ENCODE data around the gene SETX.

SETX gene

DNA sequence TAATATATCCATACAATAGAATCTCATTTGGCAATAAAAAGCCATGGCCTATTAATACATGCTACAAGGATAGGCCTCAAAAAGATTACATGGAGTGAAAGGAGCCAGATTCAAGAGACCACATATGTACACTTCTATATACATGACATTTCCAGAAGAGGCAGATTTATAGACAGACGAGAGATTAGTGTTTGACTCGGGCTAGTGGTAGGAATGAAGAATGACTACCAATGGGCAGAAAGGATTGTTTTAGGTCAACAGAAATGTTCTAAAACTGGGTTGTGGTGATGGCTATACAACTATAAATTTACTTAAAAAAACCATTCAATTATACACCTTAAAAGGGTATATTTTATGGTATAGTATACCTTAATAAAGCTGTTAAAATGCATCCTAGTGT is 41.9 kb downstream of the SETX start:
- TF ChIP-seq, protein P1, sequence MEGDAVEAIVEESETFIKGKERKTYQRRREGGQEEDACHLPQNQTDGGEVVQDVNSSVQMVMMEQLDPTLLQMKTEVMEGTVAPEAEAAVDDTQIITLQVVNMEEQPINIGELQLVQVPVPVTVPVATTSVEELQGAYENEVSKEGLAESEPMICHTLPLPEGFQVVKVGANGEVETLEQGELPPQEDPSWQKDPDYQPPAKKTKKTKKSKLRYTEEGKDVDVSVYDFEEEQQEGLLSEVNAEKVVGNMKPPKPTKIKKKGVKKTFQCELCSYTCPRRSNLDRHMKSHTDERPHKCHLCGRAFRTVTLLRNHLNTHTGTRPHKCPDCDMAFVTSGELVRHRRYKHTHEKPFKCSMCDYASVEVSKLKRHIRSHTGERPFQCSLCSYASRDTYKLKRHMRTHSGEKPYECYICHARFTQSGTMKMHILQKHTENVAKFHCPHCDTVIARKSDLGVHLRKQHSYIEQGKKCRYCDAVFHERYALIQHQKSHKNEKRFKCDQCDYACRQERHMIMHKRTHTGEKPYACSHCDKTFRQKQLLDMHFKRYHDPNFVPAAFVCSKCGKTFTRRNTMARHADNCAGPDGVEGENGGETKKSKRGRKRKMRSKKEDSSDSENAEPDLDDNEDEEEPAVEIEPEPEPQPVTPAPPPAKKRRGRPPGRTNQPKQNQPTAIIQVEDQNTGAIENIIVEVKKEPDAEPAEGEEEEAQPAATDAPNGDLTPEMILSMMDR (conservative IDR thresholded peaks at IDR 0.05; ENCODE audit: low read depth, low read length) = no peak
- Histone ChIP-seq H3K27me3 (ENCODE audit: insufficient read depth, low read depth) (no peaks in the 10 kb centered on the region), H3K4me1 (ENCODE audit: low read depth, poor library complexity, severe bottlenecking) (no peaks in the 10 kb centered on the region), H3K79me2 (ENCODE audit: insufficient read depth, low read depth) (no peaks in the 10 kb centered on the region), H2AFZ (ENCODE audit: low read depth) (no peak overlapping the region), H3K4me2 (no peak overlapping the region), H3K27ac (no peak overlapping the region), H3K9ac (no peak overlapping the region), H3K4me3 (IDR thresholded peaks at IDR 0.05; ENCODE audit: insufficient read depth, low read depth, low read length) (no peak overlapping the region), H3K36me3 (ENCODE audit: insufficient read depth) (no peaks in the 10 kb centered on the region), H4K20me1 (ENCODE audit: insufficient read depth) (no peaks in the 10 kb centered on the region)

DNA sequence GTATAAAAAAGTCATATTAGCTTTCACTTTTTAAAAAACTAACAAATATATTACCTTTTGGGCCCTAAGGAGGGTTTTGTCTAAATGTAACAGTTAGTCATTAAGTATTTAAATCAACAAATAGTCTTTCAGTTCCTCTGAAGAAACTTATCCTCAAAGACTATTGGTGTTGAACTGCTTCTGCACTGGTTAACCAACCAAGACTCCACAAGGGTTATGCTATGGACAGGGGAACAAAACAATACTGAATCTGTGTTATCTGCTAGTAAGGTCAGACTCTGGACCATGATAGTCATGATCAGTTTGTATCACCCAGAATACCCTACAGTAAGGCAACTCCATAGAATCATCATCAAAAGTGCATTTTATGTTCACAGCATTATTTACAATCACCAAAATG is 42.4 kb downstream of the SETX start:
- H3K79me2 ChIP-seq (ENCODE audit: insufficient read depth, low read depth) = no peaks in the 10 kb centered on the region
- H3K4me3 ChIP-seq (IDR thresholded peaks at IDR 0.05; ENCODE audit: insufficient read depth, low read depth, low read length) = no peak overlapping the region
- TF ChIP-seq, protein P1 (conservative IDR thresholded peaks at IDR 0.05; ENCODE audit: low read depth, low read length) = no peak
- no peak overlapping the region for H2AFZ ChIP-seq (ENCODE audit: low read depth)
- H3K4me2 ChIP-seq = no peak overlapping the region
- no peak overlapping the region for H3K27ac ChIP-seq
- no peaks in the 10 kb centered on the region for H3K36me3 ChIP-seq (ENCODE audit: insufficient read depth)
- H3K27me3 ChIP-seq (ENCODE audit: insufficient read depth, low read depth) = no peaks in the 10 kb centered on the region
- H4K20me1 ChIP-seq (ENCODE audit: insufficient read depth) = no peaks in the 10 kb centered on the region
- H3K9ac ChIP-seq = no peak overlapping the region
- H3K4me1 ChIP-seq (ENCODE audit: low read depth, poor library complexity, severe bottlenecking) = no peaks in the 10 kb centered on the region

DNA sequence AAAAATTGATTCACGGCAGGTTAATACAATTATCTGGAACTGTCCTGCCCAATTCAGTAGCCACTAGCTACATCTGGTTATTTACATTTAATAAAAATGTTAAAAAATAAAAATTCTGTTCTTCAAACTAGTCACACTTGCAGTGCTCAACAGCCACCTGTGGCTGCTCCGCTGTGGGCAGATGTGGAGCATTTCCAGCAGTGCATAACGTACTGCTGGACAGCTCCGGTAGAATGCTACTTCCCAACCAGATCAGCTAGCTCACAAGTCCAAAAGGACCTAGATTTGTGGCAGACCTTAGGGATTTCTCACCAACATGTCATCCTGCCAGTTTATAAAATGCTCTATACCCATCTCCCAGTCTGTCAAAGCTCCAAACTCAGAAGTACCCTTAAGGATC is 42.8 kb downstream of the SETX start:
- no peak overlapping the region for H3K4me3 ChIP-seq (IDR thresholded peaks at IDR 0.05; ENCODE audit: insufficient read depth, low read depth, low read length)
- H3K4me2 ChIP-seq = no peak overlapping the region
- H3K9ac ChIP-seq = no peak overlapping the region
- no peaks in the 10 kb centered on the region for H4K20me1 ChIP-seq (ENCODE audit: insufficient read depth)
- H3K27me3 ChIP-seq (ENCODE audit: insufficient read depth, low read depth) = no peaks in the 10 kb centered on the region
- TF ChIP-seq, protein P1 (conservative IDR thresholded peaks at IDR 0.05; ENCODE audit: low read depth, low read length) = no peak
- no peaks in the 10 kb centered on the region for H3K79me2 ChIP-seq (ENCODE audit: insufficient read depth, low read depth)
- no peaks in the 10 kb centered on the region for H3K4me1 ChIP-seq (ENCODE audit: low read depth, poor library complexity, severe bottlenecking)
- H3K36me3 ChIP-seq (ENCODE audit: insufficient read depth) = no peaks in the 10 kb centered on the region
- no peak overlapping the region for H3K27ac ChIP-seq
- H2AFZ ChIP-seq (ENCODE audit: low read depth) = no peak overlapping the region

DNA sequence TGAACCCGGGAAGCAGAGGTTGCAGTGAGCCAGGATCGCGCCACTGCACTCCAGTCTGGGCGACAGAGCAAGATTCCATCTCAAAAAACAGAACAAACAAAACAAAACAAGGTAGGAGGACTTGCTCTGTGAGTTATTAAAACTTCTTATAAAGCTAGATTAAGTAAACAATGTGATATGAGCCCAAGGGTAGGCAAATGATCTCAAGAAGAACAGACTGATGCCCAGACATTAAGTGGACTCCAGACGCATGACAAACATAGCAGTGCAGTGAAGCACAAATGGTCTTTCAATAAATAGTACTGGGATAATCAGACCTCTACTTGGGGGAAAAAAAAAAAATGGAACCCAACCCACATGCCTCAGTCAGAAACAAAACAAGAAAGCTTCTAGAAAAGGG is 45.7 kb downstream of the SETX start:
- no peaks in the 10 kb centered on the region for H4K20me1 ChIP-seq (ENCODE audit: insufficient read depth)
- H3K4me1 ChIP-seq (ENCODE audit: low read depth, poor library complexity, severe bottlenecking) = no peaks in the 10 kb centered on the region
- H3K9ac ChIP-seq = no peak overlapping the region
- no peak overlapping the region for H3K4me2 ChIP-seq
- no peaks in the 10 kb centered on the region for H3K27me3 ChIP-seq (ENCODE audit: insufficient read depth, low read depth)
- H3K36me3 ChIP-seq (ENCODE audit: insufficient read depth) = no peaks in the 10 kb centered on the region
- no peaks in the 10 kb centered on the region for H3K79me2 ChIP-seq (ENCODE audit: insufficient read depth, low read depth)
- no peak overlapping the region for H3K4me3 ChIP-seq (IDR thresholded peaks at IDR 0.05; ENCODE audit: insufficient read depth, low read depth, low read length)
- H2AFZ ChIP-seq (ENCODE audit: low read depth) = no peak overlapping the region
- no peak overlapping the region for H3K27ac ChIP-seq
- TF ChIP-seq, protein P1 (conservative IDR thresholded peaks at IDR 0.05; ENCODE audit: low read depth, low read length) = no peak
